GM12873 (cell line): ENCODE measurements around the gene MRLN.

Source experiments
- CTCF ChIP-seq: IDR thresholded peaks from 2 replicates; pipeline ENCODE4 v1.5.1; 2012; ENCODE audit warnings: low read depth, mild to moderate bottlenecking, moderate library complexity, low read length, control low read depth; ENCODE audit not compliant: insufficient read depth; ENCODE audit errors: missing control alignments

The MRLN gene

GRCh38 chr10:59779756-59780533, 26.7 kb upstream of the MRLN start:
- TF ChIP-seq CTCF, result no peak

GRCh38 chr10:59774451-59774850, 21.2 kb upstream of the MRLN start:
- no peak for TF ChIP-seq CTCF

GRCh38 chr10:59773088-59773487, 19.8 kb upstream of the MRLN start:
- no peak for TF ChIP-seq CTCF

- no peak for TF ChIP-seq CTCF
Measured at GRCh38 chr10:59771162-59771807, 18.0 kb upstream of the MRLN start.

- no peak for TF ChIP-seq CTCF
Measured at GRCh38 chr10:59770689-59771088, 17.4 kb upstream of the MRLN start.

- TF ChIP-seq CTCF, result no peak
Measured at GRCh38 chr10:59762505-59762904, 9.2 kb upstream of the MRLN start.

- TF ChIP-seq CTCF, result no peak
Measured at GRCh38 chr10:59757966-59758365, 4.7 kb upstream of the MRLN start.
